HEK293 (cell line): ENCODE measurements around the gene CBFB.

ENCODE experiments used
- ZBTB20 ChIP-seq: fragments of 450-650 bp; formaldehyde crosslinking; IDR thresholded peaks from 2 replicates; pipeline ENCODE4 v1.5.1; 2016; ENCODE audit warnings: missing biosample characterization, missing genetic modification characterization
- ZNF18 ChIP-seq: fragments of 450-650 bp; formaldehyde crosslinking; IDR thresholded peaks from 2 replicates; pipeline ENCODE4 v1.5.1; 2016; ENCODE audit warnings: missing biosample characterization, missing genetic modification characterization
- ZNF830 ChIP-seq: fragments of 450-650 bp; IDR thresholded peaks from 2 replicates; pipeline ENCODE4 v1.5.0; 2018; ENCODE audit warnings: missing biosample characterization, missing genetic modification characterization, low read depth, mild to moderate bottlenecking, moderate library complexity
- TF ChIP-seq, protein P1 (sequence below): fragments of 450-650 bp; formaldehyde crosslinking; IDR thresholded peaks from 2 replicates; pipeline ENCODE4 v1.5.1; 2016; ENCODE audit warnings: missing biosample characterization, missing genetic modification characterization
- TF ChIP-seq, protein P2 (sequence below): fragments of 450-650 bp; formaldehyde crosslinking; IDR thresholded peaks from 2 replicates; pipeline ENCODE4 v1.5.1; 2016; ENCODE audit warnings: missing biosample characterization, missing genetic modification characterization

GRCh38 chr16:67022531-67023214, 6.3 kb upstream of the CBFB start:
- TF ChIP-seq, protein P1, sequence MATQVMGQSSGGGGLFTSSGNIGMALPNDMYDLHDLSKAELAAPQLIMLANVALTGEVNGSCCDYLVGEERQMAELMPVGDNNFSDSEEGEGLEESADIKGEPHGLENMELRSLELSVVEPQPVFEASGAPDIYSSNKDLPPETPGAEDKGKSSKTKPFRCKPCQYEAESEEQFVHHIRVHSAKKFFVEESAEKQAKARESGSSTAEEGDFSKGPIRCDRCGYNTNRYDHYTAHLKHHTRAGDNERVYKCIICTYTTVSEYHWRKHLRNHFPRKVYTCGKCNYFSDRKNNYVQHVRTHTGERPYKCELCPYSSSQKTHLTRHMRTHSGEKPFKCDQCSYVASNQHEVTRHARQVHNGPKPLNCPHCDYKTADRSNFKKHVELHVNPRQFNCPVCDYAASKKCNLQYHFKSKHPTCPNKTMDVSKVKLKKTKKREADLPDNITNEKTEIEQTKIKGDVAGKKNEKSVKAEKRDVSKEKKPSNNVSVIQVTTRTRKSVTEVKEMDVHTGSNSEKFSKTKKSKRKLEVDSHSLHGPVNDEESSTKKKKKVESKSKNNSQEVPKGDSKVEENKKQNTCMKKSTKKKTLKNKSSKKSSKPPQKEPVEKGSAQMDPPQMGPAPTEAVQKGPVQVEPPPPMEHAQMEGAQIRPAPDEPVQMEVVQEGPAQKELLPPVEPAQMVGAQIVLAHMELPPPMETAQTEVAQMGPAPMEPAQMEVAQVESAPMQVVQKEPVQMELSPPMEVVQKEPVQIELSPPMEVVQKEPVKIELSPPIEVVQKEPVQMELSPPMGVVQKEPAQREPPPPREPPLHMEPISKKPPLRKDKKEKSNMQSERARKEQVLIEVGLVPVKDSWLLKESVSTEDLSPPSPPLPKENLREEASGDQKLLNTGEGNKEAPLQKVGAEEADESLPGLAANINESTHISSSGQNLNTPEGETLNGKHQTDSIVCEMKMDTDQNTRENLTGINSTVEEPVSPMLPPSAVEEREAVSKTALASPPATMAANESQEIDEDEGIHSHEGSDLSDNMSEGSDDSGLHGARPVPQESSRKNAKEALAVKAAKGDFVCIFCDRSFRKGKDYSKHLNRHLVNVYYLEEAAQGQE (tag by site-specific recombination), result no peak
- TF ChIP-seq, protein P2, sequence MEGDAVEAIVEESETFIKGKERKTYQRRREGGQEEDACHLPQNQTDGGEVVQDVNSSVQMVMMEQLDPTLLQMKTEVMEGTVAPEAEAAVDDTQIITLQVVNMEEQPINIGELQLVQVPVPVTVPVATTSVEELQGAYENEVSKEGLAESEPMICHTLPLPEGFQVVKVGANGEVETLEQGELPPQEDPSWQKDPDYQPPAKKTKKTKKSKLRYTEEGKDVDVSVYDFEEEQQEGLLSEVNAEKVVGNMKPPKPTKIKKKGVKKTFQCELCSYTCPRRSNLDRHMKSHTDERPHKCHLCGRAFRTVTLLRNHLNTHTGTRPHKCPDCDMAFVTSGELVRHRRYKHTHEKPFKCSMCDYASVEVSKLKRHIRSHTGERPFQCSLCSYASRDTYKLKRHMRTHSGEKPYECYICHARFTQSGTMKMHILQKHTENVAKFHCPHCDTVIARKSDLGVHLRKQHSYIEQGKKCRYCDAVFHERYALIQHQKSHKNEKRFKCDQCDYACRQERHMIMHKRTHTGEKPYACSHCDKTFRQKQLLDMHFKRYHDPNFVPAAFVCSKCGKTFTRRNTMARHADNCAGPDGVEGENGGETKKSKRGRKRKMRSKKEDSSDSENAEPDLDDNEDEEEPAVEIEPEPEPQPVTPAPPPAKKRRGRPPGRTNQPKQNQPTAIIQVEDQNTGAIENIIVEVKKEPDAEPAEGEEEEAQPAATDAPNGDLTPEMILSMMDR (tag by site-specific recombination), result no peak
- TF ChIP-seq ZNF18 (no peak), ZBTB20 (no peak), ZNF830 (no peak)
